Hematopoietic multipotent progenitor cell treated with erythropoietin and hydrocortisone succinate and interleukin-3 and kit ligand, for 4 days (in vitro differentiated cells): ENCODE data around the gene SMARCD3.

Experiments
- DNase-seq: peaks from one replicate; pipeline ENCODE4 v3.0.0-alpha.2; 2015

The SMARCD3 gene

GRCh38 chr7:151248346-151249033, at the start of gene SMARCD3:
Gene SMARCD3, minus strand, starts transcription at chr7:151248694. Its CDS starts 132 bp downstream, at chr7:151248562.
- DNase-seq, result peak; percentile 56

GRCh38 chr7:151296202-151296992, 47.9 kb upstream of the SMARCD3 start:
- DNase-seq, result no peak

GRCh38 chr7:151292850-151293249, 44.4 kb upstream of the SMARCD3 start:
- DNase-seq, result no peak

- no peak for DNase-seq
Measured at GRCh38 chr7:151291206-151291605, 42.7 kb upstream of the SMARCD3 start.

DNA sequence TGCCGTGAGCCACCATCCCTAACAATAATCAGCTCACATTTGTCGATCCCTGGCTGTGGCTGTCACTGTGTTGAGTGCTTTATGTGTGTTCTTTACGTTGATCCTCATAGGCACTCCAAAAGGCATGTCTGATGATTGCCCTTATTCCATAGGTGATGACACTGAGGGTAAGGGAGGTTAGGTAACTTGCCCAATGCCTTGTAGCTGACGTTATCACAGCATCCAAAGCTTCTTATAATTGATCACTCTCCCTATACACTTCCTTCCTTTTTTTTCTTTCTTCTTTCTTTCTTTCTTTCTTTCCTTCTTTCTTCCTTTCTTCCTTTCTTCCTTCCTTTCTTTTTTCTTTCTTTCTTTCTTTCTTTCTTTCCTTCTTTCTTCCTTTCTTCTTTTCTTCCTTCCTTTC, 41.9 kb upstream of the SMARCD3 start:
- DNase-seq, result no peak

- no peak for DNase-seq
Measured at GRCh38 chr7:151289891-151290290, 41.4 kb upstream of the SMARCD3 start.

DNA sequence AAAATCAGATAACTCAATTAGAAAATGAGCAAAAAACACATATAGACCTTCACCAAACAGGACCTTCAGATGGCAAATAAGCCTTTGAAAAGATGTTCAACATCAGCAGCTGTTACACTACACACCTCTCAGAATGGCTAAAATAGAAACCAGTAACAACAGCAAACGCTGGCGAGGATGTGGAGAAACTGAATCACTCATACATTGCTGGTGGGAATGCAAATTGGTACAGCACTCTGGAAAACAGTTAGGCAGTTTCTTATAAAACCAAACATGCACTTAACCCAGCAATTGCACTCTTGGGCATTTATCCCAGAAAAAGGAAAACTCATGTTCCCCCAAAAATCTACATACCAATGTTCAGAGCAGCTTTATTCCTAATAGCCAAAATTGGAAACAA, 37.7 kb upstream of the SMARCD3 start:
- DNase-seq, result no peak

DNA sequence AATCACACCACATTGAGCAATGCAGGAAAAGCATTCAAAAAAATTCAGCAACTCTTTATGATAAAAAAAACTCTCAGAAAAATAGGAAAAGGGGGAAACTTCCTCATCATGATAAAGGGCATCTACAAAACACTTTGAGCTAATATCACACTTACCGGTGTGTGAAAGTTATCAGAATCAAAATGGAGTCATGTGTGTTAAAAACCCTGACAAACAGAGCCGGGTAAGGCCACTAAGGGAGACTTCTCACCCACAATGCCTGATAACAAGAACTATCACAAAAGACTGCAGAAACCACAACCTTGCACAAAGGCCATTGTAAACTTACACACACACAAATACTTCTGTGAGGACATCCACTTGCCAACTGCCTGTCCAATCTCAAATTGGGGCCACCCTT, 34.8 kb upstream of the SMARCD3 start:
- DNase-seq, result peak; percentile 24

- DNase-seq, result no peak
Measured at GRCh38 chr7:151282111-151282510, 33.6 kb upstream of the SMARCD3 start.

DNA sequence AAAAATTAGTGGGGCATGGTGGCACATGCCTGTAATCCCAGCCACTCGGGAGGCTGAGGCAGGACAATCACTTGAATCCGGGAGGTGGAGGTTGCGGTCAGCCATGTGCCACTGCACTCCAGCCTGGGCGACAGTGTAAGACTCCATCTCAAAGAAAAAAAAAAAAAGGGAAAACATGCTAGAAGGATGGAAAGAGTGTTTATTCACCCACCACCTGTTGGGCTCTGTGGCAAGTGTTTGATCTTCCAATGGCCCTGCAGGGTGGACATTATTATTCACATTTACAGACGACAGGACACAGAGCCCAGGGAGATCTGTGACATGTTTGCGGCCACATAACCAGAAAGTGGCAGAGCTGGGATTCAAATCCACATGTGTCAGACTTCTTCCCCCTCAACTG, 33.2 kb upstream of the SMARCD3 start:
- no peak for DNase-seq

GRCh38 chr7:151280388-151281019, 32.0 kb upstream of the SMARCD3 start:
- no peak for DNase-seq

DNA sequence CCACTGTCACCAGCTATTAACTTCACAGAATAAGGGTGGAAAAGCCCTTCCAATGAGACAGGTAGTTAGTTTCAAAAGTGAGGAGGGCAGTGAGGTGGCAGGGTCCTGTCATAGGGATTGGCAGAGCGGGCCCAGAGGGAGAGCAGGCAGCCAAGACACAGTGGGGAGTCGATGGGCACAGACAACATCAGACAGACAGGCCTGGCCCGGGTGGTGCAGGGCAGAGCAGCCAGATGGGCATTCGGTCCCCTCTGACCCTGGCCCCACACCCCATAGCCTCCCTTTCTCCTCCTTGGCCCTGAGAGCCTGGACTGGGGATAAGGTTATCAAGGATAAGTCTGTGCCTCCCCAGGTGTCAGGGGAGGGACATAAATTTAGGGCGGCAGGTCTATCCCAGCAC, 31.4 kb upstream of the SMARCD3 start:
- DNase-seq, result no peak

DNA sequence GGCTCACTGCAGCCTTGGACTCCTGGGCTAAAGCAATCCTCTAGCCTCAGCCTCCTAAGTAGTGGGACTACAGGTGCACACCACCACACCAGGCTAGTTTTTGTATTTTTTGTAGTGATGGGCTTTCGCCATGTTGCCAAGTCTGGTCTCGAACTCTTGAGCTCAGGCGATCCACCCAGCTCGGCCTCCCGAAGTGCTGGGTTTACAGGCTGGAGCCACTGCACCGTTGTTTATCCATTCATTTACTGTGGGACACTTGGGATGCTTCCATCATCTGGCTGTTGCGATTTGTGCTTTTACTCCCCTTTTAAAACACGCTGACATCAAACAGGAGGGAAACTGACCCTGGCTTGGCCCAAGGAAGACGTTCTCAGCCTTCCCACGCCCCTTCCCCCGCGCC, 30.5 kb upstream of the SMARCD3 start:
- no peak for DNase-seq

GRCh38 chr7:151277631-151278030, 29.1 kb upstream of the SMARCD3 start:
- DNase-seq, result no peak

- peak; percentile 76 for DNase-seq
Measured at GRCh38 chr7:151276666-151277590, 28.4 kb upstream of the SMARCD3 start.

DNA sequence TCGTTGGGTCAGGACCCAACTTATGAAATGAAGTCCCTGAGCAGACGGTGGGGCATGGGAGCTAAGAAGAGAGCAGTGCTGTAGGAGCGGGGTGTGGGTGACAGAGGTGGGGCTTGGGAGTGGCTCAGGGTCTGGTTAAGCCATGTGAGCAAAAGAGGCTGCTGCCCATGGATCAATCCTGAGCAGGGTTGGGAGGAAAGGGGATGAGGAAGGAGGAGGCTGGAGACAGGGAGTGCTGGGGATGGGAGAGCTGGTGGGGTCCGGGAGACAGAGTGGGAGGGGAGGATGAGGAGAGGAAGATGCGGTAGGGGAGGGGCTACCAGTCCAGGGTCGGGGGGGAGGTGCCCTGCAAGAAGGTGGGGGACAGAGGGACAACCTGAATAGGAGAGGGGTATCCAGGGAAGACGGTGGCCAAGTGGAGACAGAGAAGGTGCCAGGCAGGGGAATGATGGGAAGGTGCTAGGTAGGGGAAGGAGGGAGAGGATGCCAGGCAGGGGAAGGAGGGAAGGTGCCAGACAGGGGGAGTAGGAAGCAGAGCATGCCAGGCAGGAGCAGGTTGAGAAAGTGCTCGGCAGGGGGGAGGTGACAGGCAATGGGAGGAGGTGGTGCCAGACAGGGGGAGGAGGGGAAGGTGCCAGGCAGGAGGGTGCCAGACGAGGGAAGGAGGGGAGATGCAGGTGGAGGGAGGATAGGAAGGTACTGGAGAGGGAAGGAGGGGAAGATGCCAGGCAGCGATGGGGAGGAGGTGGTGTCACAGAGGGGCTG, 27.5 kb upstream of the SMARCD3 start:
- DNase-seq, result no peak

DNA sequence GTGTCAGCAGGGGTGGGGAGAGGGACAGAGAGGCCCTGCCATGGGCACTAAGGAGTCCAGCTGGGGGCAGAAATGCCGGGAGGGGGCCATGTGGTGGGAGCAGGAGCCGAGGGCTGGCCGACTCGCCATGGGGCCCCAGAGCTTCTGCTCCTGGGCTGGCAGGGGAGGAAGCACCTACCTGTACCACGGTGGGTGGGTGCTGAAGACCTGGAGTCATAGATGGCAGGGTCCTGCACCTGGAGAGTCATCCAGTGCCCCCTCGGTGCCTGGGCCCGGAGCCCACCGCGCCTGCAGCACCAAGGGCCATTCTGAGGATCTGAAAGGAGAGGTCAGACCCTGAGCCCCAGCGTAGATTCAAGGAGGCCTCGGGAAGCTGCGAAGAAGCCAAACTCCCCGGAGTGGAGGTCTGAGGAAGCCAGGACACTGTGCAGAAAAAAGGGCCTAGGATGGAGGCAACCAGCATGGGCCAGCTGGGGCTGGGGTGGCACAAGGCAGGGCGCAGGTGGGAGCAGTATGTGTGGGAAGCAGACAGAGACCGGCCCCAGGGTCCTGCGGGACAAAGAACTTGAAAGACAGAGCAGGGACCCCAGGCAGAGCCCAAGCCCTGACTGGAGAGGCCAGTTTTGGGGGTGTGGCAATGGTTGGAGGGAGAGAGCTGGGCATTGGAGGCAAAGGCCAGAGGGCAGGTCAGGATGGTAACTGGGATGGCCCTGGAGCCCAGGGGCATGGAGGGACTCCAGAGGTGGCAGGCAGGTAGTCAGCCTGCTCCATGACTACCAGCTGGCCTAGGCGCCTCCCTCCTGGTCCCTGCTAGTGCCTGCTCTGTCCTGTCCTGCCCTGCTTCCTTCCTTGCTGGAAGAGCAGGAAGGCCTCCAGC, 26.7 kb upstream of the SMARCD3 start:
- DNase-seq, result no peak

- peak; percentile 64 for DNase-seq
Measured at GRCh38 chr7:151274396-151274795, 25.9 kb upstream of the SMARCD3 start.

DNA sequence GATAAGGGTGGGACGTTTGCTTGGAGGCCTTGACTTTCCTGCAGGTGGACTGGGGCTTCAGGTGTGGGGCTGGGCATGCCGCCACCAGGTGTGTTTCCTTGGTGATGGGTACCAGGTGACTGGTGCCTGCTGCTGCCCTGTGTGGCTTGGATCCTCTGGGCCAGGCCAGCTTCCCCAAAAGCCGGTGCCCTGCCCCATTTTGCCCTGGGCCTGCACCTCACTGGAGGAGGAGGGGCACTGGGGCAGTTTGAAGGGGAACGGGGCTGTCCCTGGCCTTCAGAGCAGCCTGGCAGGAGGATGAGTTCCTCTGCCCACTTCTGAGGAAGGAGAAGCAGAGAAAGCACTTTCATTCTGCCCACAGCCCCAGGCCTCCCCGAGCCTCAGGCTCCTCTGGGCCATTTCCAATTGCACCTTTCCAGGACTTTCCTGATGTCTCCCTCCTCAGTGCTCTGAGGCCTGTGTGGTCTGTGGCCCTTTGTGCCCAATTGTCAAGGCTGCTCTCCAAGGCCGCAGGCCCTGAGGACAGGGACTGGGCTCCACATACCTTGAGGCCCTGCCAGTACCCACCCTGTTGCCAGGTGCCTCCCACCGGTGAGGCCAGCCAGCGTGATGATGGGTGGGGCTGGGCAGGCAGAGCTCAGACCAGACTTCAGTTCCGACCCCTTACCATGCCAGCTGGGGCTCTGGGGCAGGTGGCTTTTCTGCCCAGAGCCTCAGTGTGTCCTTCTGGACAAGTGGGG, 25.3 kb upstream of the SMARCD3 start:
- DNase-seq, result no peak

DNA sequence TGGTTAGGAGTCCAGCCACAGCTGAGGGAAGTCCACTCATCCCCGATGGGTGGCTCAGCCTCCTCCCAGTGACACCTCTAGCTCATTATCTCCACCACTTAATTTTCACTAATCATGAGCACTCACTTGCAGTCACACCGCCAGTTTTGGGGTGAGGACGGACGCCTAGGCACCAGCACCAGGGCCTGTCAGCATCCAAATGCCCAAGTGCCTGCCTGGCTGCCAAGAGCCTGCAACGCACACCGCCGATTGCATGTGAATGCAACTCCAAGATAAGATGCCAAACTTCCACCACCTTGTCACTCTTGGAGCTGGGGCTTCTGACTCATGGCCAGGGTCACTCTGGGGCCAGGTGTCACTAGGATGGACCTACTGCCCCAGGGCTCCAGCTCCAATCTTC, 24.4 kb upstream of the SMARCD3 start:
- peak; percentile 31 for DNase-seq
